ENCODE measurements around the gene SMIM36.
"Not testable (repeated sequence)": the region's sequence is repeated elsewhere in the genome, so short reads cannot be mapped to it uniquely, and the experiment has no call there.

Gene SMIM36

DNA sequence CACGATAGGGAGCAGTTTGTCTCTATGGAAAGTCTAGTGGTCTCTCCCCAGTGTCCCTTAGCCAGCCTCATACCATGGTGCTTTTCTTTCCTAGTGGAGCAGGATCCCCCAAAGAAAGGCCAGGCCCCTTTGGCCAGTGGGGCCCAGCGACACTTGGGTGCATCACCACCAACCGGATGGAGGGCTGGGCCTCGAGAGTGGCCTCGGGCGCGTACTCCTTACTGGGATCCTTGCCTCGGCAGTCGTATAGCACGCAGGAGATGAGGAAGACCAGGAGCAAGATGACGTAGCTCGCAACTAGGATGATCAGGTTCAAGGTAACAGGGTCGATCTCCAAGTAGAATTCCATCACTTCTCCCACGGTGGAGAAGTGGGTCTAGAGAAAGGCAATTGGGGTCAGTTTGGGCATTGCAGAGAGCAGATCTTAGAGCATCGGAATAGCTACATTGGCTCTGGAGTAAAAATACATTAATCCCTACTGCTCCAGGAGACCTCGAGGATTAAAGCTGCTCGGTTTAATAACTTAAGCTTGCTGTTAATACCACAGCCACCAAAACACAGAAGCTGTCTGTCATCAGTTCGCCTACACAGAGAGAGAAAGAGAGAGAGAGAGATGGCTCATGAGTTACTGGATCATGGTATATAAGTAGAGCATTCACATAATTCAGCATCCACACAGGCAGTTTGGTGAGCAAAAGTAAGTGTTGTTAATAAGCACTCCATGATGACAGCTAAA is at the start of gene SMIM36:
SMIM36 (minus strand) TSS at position 467 of the 736 bp plus-strand sequence.
- no peak for DNase-seq (ENCODE audit: low read depth in 2 of 2)

DNA sequence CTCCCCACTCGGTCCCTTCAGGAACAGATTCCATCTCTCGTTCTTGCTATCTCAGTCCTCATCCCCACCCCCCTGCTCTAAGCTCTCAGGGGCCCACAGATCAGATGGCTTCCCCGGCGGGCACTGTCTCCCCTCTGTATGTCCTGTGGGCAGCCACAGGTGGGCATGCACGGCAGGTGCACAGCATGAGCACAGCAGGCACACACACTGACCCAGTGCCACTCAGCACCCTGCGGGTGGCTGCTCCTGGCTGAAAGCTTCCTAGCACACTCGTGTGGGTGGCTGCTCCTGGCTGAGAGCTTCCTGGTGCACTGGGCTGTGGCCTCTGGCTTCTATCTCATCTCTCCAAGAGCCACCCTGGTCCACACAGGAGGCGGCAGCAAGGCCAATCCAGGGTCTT is 44.5 kb upstream of the SMIM36 start:
- no peak for DNase-seq (ENCODE audit: low read depth in 2 of 2)

DNA sequence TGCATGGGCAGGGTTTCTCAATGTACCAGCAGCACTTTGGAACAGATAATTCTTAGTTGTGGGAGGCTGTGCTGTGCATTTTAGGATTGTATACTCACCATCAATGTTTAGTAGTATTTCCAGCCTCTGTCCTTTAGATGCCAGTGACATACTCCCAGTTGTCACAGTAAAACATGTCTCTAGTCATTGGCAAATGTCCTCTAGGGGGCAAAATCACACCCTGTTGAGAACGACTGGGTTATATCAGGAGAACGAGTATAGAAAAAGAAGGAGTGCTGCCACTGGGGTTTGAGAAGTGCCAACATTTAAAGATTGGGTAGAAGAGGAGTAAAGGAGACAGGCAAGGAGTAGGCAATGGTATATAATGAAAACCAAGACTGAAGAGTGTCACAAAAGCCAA is 37.9 kb upstream of the SMIM36 start:
- DNase-seq (ENCODE audit: low read depth in 2 of 2): no peak

DNA sequence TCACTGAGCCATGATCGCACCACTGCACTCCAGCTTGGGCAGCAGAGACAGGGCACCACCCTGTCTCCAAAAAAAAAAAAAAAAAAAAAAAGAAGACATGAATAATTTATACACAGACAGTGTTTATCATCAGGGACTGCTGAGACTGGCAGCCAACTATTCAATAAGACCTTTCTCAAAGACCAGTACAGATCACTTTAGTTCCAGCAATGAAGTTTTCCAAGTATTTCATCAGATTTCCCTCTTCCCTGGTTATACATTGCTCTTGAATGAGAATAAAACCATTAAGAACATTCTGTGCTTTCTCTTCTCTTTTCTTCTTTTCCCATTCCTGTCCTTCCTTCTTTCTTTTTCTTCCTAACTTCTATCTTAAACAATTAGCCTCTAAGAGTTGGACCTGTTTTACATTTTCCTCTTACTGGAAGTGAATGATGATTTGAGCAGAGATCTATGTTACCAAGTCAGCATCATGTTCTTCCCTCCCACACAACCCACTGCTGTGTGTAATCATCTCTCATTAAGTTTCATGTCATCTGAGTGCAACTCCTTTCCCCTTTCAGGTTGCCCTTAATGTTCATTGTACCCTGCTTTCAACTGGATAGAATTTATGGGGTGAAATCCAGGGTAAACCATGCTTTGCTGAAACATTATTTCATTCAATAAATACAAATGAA is 35.9 kb upstream of the SMIM36 start:
- DNase-seq (ENCODE audit: low read depth in 2 of 2): no peak

DNA sequence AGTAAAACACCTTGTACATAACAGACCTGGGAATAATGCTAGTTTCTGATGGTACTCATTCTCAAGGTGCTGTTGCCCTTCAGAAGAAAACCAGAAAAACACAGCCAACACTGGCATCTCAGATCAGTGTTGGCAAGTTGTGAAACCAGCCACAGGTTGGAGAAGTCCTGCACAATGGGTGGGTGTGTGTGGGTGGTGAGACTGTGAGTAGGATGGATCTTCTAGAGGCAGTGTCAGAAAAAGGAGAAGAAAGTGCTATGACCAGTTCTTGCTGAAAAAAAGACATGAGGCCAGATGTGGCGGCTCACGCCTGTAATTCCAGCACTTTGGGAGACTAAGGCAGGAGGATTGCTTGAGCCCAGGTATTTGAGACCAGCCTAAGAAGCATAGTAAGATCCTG is 35.2 kb upstream of the SMIM36 start:
- no peak for DNase-seq (ENCODE audit: low read depth in 2 of 2)

DNA sequence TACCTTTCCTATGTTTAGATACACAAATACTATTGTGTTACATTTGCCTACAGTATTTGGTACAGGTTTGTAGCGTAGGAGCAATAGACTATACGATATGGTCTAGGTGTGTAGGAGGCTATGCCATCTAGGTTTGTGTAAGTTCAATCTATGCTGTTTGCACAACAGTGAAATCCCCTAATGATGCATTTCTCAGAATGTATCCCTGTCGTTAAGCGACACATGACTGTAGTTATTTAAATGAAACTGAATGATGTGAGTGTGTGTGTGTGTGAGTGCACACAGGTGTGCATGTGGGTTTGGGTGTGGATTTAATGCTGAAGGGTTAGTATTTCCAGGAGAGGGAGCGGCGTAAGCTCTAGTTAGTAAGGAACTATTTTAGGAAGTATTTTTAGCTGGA is 34.6 kb upstream of the SMIM36 start:
- no peak for DNase-seq (ENCODE audit: low read depth in 2 of 2)

DNA sequence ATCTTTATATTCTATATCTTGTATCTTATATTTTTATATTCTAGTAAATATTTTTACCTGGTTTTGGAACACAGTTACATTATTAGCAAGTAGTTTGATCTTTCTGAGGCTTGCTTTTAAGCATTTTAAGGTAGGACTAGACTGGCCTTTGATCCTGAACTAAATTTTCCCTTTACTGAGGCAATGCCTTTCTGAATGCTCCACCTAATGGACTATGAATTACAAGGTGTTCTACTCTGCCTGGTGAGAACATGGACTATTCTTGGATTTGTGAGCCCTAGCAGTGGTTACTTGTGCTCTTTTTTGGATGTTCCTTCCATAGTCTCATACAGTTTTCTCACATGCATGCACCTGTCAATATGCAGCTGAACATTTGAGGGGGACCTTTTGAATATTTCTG is 32.5 kb upstream of the SMIM36 start:
- no peak for DNase-seq (ENCODE audit: low read depth in 2 of 2)

DNA sequence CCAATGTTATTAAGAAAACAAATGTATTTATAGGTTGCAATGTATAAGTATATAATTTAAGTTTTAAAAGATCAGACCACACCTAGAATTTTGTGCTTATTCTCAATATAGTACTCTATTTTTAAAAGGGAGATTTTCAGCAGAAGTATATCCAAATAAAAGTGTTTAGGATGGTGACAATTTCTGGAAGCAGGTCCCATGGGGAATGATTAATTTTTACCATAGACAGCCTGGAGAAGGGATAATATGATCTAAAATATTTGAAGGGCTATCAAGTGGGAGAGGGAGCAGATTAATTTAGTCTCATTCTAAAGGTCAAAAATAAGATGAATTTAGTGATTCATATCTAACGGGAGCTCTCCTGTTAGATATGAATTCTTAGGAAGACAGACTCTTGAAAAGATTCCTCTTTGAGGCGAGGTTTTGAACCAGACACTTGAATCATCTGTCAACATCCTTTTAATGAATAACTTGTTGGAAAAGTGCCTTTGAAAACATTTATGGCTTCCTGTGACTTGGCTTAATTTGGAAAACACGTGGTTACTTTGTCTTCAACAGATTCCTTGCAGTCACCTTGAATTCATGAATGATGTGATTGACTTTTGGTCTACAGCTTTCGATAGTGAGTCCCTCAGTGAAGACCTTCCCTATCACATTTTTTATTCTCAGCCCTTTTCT is 29.3 kb upstream of the SMIM36 start:
- no peak for DNase-seq (ENCODE audit: low read depth in 2 of 2)

DNA sequence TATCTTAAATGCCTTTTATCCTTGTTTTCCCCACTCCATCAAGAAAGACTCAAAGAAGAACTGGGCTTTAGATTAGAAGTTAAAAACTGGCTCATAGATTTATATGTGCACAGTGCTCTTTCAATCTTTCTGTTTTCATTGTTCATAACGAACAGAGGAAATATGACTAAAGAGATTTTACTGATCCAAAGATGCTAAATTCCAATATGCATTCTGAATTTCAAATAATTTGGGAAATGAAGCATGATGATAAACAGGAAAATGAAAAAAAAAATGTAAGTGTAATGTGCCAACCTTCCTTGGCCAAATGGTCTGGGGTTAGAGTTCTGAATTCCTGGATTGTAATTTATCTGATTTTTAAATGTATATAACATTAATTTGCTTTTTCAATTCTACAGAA is 25.0 kb upstream of the SMIM36 start:
- no peak for DNase-seq (ENCODE audit: low read depth in 2 of 2)

DNA sequence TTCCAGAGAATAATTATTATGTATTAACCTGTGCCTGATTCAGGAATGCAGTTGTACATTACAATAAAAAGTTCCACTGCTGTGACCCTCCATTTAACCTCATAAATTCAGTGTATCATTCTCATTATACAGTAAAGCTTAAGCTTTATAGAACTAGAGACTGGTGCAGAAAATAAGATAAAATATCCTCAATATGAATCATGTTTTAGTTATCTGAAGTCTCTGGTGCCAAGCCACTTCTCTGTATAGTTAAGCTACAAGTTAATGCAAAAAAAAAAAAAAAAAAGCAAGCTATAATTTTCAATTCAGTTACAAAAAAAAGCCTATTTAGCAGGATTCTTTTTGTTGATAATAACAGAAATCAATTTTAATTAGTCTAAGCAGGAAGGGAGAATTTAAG is 22.4 kb upstream of the SMIM36 start:
- DNase-seq (ENCODE audit: low read depth in 2 of 2): no peak

DNA sequence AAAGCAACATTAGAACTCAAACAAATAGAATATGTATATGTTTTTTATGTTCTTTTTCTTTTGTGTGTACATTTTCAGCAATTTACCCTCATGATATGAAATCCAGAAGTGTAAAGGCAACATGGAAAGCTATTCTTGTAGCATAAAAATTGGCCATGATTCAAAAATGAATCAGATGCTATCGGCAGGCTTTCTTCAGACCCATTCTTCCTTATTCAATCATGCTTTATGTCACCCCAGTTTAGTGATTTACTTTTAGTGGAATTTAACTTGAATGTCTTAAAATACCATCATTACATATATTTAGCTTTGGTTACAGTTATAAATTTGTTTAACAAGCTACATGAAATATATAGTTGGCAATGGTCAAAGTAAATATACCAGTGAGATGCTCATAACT is 21.4 kb upstream of the SMIM36 start:
- no peak for DNase-seq (ENCODE audit: low read depth in 2 of 2)

DNA sequence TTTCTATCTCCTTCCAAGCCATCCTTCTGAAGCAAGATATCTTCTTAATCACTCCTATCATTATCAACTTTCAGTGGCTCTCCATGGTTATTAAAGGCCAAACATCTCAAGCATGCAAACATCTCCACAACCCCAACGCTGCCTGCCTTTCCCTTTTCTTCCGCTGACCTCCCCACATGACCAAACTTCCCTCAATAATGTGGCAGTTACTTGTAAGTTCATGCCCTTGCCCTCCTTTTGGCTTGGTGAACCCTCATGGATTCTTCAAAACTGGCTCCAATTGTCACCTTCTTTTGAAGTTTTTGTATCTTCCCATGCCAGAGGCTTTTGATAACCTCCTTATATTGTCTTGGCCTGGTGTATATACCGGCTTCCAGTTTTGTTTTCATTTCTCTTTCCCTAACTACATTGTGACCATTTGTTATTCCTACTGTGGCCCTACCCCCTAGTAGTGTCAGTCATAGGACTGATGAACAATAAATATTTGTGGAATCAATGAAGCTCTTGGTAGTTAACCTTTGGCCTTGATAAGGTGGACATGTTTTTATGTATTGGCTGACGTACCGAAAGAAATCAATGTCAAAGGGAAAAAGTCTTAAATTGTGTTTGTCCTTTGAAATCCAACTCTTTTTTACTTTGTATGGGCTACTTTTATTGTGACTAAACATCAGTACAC is 19.9 kb upstream of the SMIM36 start:
- DNase-seq (ENCODE audit: low read depth in 2 of 2): no peak

DNA sequence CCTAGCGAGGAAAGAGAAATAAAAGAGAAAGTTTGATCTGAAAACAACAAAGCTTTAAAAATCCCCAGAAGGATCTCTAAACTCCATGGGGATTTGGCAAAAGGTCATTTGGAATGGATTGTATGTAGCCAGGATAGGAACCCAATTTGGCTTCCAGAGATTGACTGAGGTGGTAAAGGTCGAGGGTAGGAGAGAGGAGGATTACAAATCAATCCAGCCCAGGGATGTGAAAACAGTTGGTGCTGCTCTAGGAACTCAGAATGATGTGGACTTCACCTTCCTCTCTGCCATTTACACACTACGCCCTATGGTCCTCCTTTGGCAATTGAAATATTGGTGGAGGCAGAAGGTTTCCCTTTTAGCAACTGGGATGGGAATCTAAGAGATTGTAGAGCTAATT is 18.8 kb upstream of the SMIM36 start:
- DNase-seq (ENCODE audit: low read depth in 2 of 2): no peak

DNA sequence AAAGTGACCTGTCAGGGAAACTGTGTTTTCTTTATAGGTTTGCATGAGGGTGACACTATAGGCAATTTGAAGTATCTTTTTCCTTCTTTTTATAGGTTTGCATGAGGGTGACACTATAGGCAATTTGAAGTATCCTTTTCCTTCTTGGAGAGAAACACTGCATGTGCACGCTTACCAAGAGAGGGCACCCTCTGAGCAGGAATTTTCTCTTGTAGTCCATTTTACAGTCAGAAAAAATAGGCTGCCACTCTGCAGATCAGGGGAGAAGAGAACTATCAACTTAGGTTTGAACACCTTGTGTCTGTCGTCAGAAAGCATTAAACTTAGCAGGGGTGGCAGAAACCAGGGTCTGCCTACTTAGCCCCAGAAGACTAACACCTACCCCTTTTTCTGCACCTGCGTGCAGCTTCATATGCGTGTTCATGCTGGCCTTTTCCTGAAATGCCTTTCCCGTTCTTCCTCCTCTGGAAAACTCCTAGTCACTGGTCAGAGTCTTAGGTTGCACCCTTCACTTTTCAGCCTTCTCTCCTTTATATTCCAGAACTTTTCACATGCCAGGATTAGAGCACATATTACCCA is 16.4 kb upstream of the SMIM36 start:
- DNase-seq (ENCODE audit: low read depth in 2 of 2): no peak

DNA sequence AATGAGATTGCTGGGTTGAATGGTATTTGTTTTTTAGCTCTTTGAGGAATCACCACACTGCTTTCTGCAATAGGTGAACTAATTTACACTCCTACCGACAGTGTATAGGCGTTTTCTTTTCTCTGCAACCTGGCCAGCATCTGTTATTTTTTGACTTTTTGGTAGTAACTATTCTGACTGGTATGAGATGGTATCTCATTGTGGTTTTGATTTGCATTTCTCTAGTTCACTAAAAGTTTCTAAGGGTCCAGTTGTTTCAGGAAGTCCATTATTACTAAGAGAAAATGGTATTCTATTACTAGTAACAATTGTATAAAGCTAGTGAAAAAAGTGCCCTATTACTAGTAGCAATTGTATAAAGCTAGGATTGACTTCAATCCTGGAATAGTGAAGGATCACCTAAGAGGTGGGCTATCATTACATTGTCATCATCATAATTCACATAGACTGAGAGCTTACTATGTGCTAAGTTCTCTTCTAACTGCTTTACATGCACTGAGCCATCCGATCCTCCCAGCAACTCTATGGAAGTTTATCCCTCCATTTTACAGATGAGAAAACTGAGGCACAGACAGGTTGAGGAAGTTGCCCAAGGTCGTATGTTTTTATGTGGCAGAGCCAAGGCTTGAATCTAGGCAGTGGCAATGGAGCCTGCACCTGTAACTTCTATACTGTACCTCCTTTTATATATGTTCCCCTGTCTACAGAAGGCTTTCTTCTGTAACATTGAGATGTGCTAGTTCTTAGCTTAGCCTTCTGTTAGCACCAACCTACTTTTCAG is 13.4 kb upstream of the SMIM36 start:
- no peak for DNase-seq (ENCODE audit: low read depth in 2 of 2)

DNA sequence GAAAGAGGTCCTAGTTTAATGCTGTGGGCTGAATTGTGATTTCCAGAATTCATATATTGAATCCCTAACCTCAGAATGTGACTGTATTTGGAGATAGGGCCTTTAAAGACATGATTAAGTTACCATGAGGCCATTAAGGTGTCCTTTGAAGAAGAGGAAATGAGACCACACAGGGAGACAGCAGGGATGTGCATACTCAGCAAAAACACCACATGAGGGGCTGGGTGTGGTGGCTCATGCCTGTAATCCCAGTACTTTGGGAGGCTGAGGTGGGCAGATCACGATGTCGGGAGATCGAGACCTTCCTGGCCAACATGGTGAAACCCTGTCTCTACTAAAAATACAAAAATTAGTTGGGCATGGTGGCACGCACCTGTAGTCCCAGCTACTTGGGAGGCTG is 11.8 kb upstream of the SMIM36 start:
- DNase-seq (ENCODE audit: low read depth in 2 of 2): not testable (repeated sequence)

DNA sequence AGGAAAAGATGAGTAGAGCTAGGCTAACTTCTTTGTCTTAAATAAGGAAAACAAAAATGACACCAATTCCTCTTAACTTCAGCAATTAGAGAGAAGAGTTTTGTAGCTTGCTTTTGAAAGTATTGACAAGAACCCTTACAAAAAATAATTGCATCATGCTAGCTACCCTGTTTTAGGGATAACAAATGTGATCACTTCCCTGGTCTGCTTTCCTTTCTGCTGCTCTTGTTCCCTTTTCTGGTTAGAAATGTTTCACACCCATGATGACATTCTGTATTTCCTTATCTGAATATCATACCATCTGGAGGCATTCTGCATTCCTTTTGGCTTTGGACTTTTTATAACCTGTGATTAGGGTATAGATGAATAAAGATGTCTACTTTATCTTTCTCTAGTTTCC is 9.9 kb upstream of the SMIM36 start:
- DNase-seq (ENCODE audit: low read depth in 2 of 2): no peak

DNA sequence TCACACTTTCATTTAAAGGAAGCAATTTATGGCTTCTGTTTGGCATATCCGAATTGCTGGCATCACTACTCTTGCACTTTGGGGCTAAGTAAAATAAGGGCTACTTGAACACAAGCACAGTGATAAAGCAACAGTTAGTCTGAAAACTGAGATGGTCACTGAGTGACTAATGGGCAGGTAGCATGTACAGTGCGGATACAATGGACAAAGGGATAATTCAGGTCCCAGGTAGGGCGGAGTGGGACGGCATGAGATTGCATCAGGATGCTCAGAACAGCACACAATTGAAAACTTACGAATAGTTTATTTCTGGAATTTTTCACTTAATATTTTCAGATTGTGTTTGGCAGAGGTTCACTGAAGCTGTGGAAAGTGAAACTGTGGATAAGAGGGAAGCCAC is 9.2 kb upstream of the SMIM36 start:
- DNase-seq (ENCODE audit: low read depth in 2 of 2): no peak

DNA sequence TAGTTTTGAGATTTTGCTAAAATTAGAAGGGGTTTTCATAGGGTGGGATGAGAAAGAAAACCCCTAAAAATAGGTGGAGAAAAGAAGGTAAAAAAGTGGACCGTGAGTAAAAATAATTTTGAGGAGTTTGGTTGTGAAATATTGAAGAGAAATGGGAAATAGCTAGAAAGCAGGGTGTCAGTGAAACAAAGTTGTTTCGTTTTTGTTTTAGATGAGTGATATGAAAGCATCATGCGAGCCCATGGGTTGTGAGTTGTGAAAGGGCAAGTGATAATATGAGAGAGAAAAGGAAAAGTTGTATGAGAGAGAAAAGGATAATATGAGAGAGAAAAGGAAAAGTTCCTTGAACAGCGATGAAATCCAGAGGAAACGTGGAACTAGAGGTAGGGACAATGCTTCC is 7.3 kb upstream of the SMIM36 start:
- DNase-seq (ENCODE audit: low read depth in 2 of 2): no peak

DNA sequence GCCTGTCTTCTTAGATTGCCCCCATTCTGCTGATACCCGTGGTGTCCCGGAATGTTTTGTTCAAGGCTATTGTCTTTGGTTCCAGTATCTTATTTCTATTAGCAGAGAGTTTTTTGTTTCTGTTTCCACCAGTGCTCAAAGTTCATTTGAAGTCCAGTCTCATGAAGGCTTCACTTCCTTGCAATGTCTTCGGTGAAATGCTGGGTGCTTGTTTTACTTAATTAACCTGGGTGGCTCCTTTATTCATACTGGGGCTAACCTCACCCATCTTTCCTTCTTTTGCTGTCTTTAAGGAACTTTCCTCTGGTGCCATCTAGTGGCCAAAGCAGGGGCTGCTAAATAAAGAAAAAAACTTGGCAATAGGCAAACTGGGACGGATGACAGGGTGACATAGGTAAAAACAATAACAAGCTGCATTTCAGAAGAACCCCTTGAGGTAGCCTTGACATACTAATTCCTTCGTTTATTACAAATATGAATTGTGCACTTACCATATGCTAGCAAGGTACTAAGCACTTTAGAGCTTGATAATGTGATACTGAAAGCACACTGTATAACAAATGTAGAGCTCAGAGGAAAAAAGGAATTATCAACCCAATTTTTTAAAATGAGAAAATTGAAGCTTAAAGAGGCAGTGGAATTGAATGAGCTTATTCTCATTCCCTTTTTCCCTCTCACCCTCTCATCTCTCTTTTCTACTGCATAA is 2.8 kb upstream of the SMIM36 start:
- peak; percentile 45 to 67 for DNase-seq (ENCODE audit: low read depth in 2 of 2)

DNA sequence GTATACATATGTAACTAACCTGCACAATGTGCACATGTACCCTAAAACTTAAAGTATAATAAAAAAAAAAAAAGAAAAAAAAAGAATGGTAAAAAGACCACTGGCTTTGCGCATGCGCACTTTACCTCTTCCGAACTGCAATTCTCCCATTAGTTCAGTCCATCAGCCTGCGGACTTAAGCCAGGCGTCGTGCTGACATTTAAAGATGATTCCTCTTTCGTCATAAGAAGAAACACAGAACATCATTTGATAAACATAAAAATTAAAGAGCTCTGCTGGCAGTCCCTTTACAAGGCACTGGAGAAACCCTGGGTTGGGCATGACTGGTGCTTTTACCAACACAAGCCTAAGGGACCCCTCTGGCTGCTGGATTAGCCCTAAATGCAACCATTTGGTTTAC is 3.6 kb downstream of the SMIM36 start:
- DNase-seq (ENCODE audit: low read depth in 2 of 2): not testable (repeated sequence)
